ENCODE results near the gene LILRB5. TPM values are rescaled to one million over a fixed set of nuclear protein-coding genes. Genes with fewer than 3 reads are reported as not detected.

The LILRB5 gene
- total RNA-seq, 1 experiment from 2014 or later = 0.05 TPM

GRCh38 chr19:54209811-54210494, 47.1 kb downstream of the LILRB5 start:
- Histone ChIP-seq H3K27ac (ENCODE audit: low read length) (peak overlapping the region; percentile 64), H3K4me3 (ENCODE audit: low read depth in 2 of 2, low read length in 2 of 2) (0 out of 4 replicates have a peak overlapping the region, but pooled peaks of 1 of the 2 experiments have one; percentile 5), H3K36me3 (ENCODE audit: control insufficient read depth, insufficient read depth, low read length) (peaks cover 14% of the 10 kb centered on the region), H3K9me3 (ENCODE audit: control insufficient read depth, insufficient read depth, low read depth, low read length) (no peaks in the 10 kb centered on the region), H3K4me1 (ENCODE audit: control insufficient read depth, insufficient read depth, low read length) (peaks cover 60% of the 10 kb centered on the region), H3K27me3 (ENCODE audit: control insufficient read depth, insufficient read depth, low read length) (no peaks in the 10 kb centered on the region)
- peak; percentile 96 for DNase-seq (ENCODE audit: low read depth, low spot score)
- in situ Hi-C loops (cut with HindIII; ENCODE audit: low pct_unique_long_range_greater_than_20kb, low sequenced_read_pairs) (no loop called here), intact Hi-C loops (cut with micrococcal nuclease; ENCODE audit: unreplicated experiment) (no loop called here)
- peak; percentile 81 for ATAC-seq
- ChIA-PET CTCF (no interaction called here), POLR2A (interaction anchor here (1.1 kb wide), 1 partner anchor 9 kb away, joined by 3 read pairs; no protein-coding TSS in a partner anchor)
- no TSS peak for BruUV-seq (replicated peaks)
- TF ChIP-seq TCF7L2 (IDR thresholded peaks at IDR 0.05; ENCODE audit: low read depth, low read length) = peak; percentile 61
- TF ChIP-seq CTCF (IDR thresholded peaks at IDR 0.05) = no peak
- no peak for TF ChIP-seq SIN3A (IDR thresholded peaks at IDR 0.05; ENCODE audit: borderline replicate concordance, insufficient read depth, low read depth, low read length)
- TF ChIP-seq POLR2AphosphoS5 (IDR thresholded peaks at IDR 0.05; ENCODE audit: low read depth, low read length) = peak; percentile 60

- ChIA-PET CTCF (no interaction called here), POLR2A (interaction anchor here (1.1 kb wide), 1 partner anchor 8 kb away, joined by 3 read pairs; no protein-coding TSS in a partner anchor)
- in situ Hi-C loops (cut with HindIII; ENCODE audit: low pct_unique_long_range_greater_than_20kb, low sequenced_read_pairs) = no loop called here
- Histone ChIP-seq H3K9me3 (ENCODE audit: control insufficient read depth, insufficient read depth, low read depth, low read length) (no peaks in the 10 kb centered on the region), H3K27me3 (ENCODE audit: control insufficient read depth, insufficient read depth, low read length) (no peaks in the 10 kb centered on the region), H3K27ac (ENCODE audit: low read length) (peak overlapping the region; percentile 64), H3K36me3 (ENCODE audit: control insufficient read depth, insufficient read depth, low read length) (peaks cover 19% of the 10 kb centered on the region), H3K4me1 (ENCODE audit: control insufficient read depth, insufficient read depth, low read length) (peaks cover 68% of the 10 kb centered on the region), H3K4me3 (ENCODE audit: low read depth in 2 of 2, low read length in 2 of 2) (0 out of 4 replicates have a peak overlapping the region, but pooled peaks of 1 of the 2 experiments have one; percentile 5)
- DNase-seq (ENCODE audit: low read depth, low spot score) (no peak), ATAC-seq (peak; percentile 65)
- intact Hi-C loops (cut with micrococcal nuclease; ENCODE audit: unreplicated experiment) = no loop called here
- TF ChIP-seq POLR2AphosphoS5 (IDR thresholded peaks at IDR 0.05; ENCODE audit: low read depth, low read length) (no peak; the same call in 1 of the 2 replicates), TCF7L2 (IDR thresholded peaks at IDR 0.05; ENCODE audit: low read depth, low read length) (no peak), SIN3A (IDR thresholded peaks at IDR 0.05; ENCODE audit: borderline replicate concordance, insufficient read depth, low read depth, low read length) (peak; percentile 42; the same call in 1 of the 2 replicates), CTCF (IDR thresholded peaks at IDR 0.05) (no peak), REST (IDR thresholded peaks at IDR 0.05; ENCODE audit: insufficient read depth in 1 of 2, low read depth in 2 of 2, low read length in 1 of 2) (no peak)
- BruUV-seq (replicated peaks) = no TSS peak
Observed at GRCh38 chr19:54209058-54209810, 47.8 kb downstream of the LILRB5 start.
